GM18517 (cell line): ENCODE results near the gene RNF115.

Experiments
- ATAC-seq: cut with Tn5 transposase; IDR thresholded peaks from one replicate; pipeline ENCODE4 v1.9.1; 2021; ENCODE audit warnings: mild to moderate bottlenecking, moderate library complexity; ENCODE audit not compliant: unreplicated experiment

Gene RNF115

DNA sequence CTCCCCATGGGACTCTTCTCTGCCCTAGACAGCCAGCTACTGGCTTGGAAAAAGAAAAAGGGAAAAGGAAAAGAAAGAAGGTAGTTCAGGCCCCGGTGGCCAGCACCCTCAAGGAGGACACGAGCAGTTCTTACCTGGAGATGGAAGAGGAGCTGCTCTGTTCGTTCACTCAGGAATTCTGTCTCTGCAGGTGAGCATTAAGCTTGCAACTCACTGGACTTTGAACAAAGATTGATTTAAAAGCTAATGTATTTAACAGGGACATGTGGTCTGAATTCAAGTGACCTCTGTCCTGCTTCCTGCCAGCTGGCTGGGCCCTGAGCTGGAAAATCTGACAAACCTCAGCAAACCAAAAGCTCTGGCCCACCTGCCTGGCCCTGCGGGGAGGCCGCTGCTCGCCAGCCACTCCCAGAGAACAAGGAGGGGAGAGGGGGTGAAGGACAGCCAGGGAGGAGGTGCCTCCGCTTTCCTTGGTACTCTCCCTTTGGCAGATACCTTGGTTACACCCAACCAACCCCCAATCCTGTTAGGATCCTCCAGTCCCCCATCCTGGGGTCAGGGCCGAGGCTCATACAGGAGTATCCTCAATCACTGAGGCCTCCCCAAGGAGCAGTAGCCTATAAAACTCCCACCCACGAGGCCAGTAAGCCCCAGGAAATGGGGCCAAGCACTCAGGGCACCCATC, 116.6 kb downstream of the RNF115 start, which contains the start of gene PDZK1:
Gene PDZK1 (minus strand): TSS at position 186 of the 685 bp plus-strand sequence. CDS start 19,347 bp downstream, outside the sequence.
- ATAC-seq: no peak

DNA sequence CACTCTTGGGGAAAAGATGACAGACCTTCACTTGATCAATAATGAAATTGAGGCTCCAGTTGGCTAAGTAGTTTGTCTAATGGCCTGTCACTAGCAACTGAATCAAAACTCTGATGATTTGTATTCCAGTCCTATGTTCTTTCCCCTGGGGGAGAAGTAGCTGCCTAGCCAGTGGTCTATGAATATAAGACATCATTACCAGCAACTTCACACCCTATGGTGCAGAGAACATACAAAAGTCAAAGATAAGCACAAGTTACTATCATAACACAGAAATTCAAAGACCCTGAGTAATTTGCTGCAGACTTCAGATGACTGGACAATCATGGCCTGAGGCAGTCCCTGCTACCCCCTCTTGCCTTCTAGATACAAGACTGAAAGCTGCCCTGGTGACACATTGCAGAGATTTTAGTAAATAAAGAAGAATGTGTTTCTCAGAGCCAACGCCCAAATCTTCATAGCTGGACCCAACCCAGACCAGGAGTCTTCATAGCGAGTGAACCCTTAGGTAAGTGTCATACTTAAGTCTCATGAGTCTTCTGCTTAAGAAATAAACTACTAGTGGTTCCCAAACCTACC, 117.7 kb downstream of the RNF115 start:
- ATAC-seq: no peak

DNA sequence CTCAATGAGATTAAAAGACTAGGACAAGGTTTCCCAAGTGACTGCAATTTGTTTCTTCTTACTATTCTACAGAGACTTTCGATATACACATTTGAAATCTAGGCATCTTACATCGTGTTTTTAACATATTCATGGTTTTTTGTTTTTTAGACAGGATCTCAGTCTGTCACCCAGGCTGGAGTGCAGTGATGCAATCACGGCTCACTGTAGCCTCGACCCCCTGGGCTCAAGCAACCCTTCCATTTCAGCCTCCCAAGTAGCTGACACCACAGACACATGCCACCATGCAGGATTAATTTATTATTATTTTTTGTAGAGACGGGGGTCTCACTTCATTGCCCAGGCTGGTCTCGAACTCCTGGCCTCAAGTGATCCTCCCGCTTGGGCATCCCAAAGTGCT, 118.3 kb downstream of the RNF115 start:
- no peak for ATAC-seq

DNA sequence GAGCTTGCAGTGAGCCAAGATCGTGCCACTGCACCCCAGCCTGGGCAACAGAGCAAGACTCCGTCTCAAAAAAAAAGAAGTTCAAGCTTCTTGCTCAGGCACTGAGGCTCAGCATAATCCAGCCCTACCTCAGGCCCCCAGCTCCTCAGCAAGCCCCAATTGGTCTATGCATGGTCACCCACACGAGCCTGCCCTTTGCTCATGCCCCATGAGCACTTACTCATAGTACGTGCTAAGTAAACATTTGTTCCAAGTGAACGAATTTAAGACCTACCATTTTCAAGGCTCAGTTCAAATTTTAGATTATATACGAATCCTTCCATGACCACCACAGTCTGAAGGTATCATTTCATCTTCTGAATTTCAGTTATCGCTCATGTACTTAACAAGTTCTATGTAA, 121.1 kb downstream of the RNF115 start:
- ATAC-seq: no peak

DNA sequence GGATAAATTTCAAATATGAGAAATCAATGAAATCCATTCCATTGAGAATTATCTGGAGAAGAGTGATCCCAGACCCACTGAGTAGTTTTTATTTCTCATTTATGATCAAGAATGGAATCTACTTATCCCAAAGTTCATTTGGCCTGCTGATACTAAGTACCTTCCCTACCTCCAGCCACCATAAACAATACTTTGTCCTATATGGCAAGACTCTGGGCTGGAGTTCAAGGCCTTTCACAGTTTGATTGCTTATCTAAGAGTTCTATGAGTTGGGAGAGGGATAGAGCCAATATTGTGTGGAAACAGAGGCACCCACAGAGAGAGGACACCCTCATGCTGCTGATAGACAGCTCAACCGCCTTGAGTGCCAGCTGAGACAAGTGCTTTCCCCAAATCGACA, 121.8 kb downstream of the RNF115 start:
- no peak for ATAC-seq

DNA sequence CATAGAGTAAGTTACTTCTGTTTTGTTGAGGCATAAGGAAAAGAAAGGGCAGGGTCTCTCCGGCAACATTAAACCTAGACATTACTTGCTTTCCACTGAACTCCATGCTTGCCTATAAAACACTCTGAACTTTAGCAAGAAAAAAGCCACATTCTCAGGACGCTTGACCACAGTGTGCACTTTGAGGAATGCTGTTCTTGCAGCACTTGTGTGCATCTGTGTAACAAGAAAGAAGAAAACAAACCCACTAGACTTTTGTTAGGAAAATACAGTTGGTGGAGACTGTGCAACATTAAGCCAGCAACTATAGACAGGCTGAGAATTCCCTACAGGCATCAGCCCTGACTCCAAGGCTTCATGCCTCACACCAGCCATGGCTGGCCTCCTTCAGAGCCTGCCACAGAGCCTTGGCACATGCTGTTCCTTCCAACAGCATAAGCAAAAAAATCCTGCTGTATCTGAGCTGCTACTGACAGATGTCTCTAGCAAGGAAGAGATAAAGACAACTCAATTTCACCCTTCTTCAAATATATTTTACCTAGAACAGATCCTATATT, 122.5 kb downstream of the RNF115 start:
- ATAC-seq: no peak

DNA sequence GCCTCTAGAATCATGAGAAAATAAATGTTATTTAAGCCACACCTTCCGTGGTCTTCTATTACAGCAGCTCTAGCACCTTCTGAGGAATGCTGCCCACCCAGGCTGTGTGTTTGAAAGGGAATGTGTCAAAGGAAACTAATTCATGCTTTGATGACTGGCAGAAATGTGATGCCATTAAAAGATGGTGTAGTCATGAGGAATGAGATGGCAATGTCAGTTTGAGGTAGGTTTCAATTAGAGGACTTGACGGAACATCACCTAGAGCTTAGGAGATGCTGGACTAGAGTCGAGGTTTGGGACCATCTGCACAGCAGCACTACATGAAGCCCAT, 127.3 kb downstream of the RNF115 start:
- no peak for ATAC-seq

DNA sequence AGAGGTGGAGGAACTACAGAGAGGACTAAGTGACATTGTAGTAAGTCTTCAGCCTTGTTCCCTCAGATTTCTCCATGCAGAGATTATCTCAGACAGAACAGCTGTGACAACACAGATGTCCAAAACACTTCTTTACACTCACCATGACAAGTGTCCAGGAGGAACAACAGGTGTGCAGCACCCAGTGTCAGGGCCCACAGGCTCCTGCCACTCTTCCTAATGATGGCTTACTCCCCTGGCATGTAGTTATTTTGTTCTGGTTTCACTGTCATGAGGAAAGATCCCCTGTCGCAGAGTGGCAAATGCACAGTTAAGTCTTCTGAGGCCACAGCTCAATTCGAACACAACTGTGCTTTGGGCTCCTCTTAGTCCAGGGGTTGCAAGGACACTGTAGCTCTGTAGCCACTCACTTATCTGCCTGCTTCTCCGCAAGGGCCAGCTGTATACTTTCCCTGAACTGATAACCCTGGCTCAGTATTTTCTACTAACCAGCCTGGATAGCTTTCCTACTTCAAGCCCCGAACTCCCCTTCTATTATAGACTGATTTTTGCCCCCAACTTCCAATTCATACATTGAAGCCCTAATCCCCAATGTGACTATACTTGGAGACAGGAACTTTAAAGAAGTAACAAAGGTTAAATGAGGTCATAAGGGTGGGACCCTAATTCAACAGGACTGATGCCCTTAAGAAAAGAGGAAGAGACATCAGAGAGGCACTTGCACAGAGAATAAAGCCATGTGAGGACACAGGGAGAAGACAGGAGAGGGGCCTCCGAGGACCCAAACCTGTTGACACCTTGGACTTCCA, 127.9 kb downstream of the RNF115 start:
- no peak for ATAC-seq

DNA sequence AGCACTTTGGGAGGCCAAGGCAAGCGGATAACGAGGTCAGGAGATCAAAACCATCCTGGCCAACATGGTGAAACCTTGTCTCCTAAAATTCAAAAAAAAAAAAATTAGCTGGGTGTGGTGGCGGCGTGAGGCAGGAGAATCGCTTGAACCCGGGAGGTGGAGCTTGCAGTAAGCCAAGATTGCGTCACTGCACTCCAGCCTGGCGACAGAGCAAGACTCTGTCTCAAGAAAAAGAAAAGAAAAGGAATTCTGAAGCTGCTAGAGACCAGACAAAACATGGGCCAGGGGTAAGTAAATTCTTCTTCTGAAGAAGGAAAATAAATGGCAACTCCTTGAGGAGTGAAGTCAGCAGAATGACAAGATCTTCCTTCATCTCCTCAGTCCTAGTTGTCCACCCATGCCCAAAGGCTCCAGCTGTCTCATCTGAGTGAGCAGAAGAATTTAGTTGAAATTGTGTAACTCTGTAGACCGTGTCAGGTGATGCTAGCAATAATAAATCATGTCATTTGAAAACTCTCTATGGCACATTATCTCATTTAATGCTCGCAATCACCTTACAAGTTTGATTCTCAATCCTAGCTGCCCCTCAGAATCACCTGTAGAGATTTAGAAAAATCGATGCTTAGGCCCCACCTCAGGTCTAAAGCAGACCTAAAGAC, 131.0 kb downstream of the RNF115 start:
- no peak for ATAC-seq

DNA sequence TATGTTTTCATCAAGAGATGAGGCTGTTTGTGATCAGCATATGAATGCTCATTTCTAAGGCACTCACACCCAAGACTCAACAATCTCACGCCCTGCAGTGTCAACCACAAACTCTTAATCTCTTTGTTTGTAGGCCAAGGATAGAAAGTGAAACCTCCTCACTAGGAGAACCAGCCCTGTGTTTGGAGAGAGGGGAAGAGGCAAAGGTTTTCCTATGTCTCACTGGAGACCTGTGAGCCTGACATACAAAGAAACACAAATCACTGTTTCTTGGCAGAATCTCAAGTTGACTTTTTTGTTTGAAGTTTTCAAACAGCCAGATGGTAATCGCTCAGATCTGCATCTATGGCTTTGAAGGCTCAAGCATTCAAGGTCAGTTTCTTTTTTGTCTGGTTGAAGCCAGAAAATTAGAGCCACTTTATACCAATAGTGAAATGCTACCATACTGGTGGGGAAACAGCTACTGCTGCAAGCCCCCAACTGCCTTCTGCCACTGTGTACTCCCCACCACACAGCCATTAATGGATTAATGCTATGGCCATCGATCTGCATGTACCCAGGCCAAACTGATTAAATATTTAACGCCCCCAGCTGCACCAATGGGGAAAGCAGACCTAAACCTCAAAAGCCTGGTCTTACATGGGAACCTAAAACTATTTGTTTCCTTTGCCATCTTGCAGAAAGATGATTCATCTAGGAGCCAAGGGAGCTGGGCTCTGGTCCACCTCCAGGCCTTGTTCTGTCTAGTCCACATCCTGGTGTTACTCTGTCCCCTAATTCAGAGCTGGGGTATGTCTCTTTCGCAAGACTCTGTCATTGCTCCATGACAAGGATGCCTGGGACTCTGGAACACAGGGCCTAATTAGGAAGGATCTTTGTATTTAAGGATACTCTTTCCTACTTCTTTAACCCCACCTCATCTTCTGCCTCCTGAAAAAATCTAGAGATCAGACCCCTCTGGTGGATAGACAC, 133.0 kb downstream of the RNF115 start:
- no peak for ATAC-seq

DNA sequence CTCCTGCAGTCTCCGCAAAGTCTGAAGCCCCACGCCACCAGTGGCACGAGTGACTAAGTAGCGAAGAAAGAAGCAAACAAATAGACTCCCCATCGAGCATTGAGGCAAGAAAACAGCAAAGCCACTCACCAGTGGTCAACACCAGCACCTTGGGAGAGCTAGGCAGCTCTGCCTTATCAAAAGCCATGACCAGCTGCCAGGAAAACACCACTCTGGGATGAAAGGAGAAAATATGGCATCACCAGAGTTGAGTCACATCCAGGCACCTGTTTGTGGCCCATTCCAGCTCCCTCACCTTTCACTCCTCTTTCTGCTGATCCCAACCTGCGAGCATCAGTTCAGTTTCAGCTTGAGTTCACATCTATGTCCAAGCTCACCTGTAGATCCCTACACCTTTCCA, 134.0 kb downstream of the RNF115 start:
- no peak for ATAC-seq

DNA sequence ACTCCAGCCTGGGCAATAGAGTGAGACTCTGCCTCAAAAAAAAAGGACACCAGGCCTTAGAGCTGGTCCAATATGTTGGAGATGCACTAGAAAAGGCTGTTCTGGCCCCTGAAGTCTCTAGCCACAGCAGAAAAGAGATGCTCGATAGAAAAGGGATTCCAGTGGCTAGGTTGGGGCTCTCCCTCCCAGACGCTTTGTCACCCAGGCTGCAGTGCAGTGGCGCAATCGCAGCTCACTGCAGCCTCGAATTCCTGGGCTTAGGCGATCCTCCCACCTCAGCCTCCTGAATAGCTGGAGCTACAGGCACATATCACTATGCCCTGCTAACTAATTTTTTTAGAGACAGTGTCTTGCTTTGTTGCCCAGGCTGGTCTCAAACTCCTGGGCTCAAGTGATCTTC, 135.0 kb downstream of the RNF115 start:
- ATAC-seq: no peak
